HG03521 (cell line): ENCODE data around the gene SPTB.
"Not testable (repeated sequence)": the region's sequence is repeated elsewhere in the genome, so short reads cannot be mapped to it uniquely, and the experiment has no call there.

ENCODE experiments used
- ATAC-seq: cut with Tn5 transposase; IDR thresholded peaks from one replicate; pipeline ENCODE4 v1.9.1; 2021; ENCODE audit warnings: mild to moderate bottlenecking, moderate library complexity; ENCODE audit not compliant: unreplicated experiment

Gene SPTB

DNA sequence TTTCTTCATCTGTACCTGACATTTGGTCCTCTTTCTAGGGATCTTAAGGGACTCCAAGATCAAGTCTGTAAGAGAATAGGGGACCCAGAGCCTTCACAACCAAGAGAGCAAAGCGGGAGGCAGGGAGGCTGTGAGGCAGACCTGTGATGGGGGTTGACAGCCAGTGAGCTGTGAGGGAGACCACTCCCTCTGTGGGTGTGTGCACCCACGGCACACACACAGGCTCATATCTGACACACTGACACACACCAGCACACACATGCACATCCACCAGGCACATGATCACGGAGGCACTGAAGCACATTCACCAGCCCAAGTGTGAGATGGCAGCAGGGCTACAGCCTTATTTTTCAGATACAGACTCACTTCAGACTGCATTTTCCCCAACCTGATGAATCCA is 55.2 kb downstream of the SPTB start:
- no peak for ATAC-seq

DNA sequence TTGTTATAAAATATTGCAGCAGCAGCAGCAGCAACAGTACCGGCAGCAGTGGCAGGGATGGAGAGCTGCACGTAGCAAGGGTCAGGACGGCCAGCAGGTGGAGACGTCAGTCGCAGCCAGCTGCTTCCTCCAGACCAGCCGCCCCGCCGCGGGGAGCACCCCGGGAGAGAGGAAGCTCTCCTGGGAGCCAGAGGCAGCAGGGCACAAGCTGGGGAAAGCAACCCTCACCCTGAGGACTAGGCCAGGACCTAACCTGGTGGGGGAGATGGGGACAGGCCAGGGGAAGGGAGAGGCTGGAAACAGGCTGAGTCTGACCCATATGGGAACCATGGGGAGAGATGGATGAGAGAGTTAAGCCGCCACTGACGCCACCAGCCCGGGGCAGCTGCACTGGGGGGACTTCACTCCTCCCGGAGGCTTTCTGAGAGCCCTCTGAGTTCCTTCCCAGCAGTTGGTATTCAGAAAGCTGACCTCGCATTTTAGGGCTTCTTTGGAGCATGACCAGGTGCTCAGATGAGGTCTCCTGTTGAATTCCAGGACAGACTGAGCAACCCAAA is 56.3 kb downstream of the SPTB start:
- ATAC-seq = no peak

DNA sequence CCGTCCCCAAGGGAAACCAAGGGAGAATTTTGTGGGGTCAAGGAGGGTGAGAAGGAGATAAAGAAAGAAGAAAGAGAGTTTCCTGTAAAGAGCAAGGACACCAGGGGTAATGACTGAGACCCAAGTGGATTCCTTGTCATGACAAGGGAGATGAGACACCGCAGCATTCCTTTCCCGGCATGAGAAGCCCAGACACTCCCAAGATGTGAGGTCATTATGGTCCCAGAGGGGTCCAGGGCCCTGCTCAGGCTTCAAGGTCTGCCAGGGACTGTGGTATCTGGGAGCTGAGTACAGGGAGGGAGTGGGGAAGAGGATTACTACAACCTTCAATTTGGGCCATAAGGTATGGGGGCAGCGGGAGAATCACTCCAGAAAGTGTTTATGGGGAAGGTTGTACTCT is 58.1 kb downstream of the SPTB start:
- ATAC-seq = no peak

DNA sequence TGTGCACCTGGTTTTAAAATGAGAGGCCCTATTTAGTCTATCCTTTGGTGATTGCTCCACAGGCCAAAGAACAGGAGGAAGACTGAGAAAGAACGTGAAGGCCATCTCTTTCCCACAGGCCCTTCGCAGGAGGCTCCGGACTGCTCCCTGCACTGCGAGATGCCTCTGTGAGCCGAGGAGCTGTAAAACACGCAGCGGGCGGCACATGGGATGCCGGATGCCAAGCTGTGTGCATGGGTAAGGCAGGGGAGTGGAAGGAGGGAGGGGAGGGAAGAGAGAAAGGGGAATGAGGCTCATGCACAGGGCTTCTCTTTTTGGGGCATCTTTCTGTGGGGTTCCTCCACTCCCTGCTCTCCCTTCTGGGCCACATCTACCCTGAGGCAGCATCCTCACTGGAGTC is 61.6 kb downstream of the SPTB start:
- no peak for ATAC-seq

DNA sequence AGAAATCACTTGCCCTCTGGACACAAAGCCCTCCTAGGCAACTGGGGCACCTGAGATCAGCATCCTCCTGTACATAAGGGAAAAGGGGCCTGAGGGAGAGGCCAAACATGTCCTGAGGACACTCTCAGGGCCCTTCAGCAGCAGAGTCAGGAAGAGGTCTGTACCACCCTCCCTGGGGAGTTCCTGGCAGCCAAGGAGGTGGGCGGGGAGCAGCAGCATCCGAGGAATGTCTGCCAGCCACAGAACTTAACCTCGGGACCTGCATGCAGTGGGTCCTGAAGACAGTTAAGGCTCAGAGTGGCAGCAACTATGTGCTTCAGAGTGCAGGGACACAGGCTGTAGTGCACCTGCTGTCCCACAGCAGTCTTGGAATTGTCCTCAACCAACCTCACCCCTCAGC is 62.1 kb downstream of the SPTB start:
- ATAC-seq = no peak

DNA sequence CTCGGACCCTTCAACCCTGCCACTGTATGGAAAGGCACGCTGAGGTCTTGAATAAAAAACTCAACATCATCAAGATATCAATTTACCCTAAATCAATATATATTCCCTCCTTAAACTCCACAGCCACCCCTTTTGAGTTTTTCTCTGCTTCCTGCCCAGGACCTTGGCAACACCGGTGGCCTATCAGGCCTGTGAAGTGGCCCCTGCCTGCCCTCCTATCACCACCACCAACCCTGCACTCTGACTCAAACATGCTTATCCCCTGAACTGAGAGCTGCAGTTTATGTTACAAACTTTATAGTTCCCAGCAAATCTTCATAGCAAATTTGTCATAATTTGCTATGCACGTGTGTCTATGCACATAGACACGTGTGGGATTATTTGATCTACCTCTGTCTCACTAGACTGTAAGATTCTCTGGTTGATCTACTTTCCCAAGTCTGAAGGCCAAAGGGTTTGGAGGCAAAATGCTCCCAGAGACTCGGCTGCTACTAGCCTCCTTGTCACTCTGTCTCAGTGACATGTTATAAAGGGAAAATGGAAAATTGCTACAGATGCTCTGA is 63.4 kb downstream of the SPTB start:
- no peak for ATAC-seq

DNA sequence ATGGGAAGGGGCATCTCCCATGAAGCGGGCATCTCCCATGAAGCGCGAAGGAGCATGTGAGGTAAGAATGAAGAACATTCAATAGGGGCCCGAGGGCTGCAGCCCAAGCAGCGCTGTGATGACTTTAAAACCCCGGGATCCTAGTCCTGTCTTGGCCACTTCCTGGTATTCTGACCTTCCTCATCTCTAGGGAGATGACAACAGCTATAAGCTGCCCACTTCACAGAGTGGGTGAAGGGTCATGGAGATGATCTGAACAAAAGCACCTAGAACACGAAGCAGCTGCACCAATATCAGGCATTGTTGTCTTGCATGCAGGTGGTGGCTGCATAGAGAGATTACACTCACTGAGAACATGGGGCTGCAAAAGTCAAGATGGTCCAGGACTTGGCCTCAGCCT is 64.5 kb downstream of the SPTB start:
- no peak for ATAC-seq

DNA sequence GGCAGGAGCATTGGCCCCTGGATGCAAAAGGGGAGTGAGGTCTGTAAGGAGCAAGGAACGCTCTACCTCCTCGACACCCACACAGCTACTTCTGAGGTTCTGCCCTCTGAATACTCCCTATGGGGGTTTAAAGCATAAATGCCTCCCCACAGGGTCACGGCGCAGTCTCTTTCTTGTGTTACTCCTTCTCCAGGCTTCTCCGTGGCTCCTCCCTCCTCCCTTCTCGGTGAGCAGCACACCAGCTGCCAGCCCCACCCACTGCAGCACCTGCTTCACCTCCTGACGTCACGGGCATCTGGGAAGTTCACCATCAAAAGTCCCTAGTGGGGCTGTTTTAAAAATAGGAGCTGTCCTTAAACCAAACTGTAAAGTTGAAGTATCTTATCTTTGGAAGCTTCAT is 67.3 kb downstream of the SPTB start:
- no peak for ATAC-seq

DNA sequence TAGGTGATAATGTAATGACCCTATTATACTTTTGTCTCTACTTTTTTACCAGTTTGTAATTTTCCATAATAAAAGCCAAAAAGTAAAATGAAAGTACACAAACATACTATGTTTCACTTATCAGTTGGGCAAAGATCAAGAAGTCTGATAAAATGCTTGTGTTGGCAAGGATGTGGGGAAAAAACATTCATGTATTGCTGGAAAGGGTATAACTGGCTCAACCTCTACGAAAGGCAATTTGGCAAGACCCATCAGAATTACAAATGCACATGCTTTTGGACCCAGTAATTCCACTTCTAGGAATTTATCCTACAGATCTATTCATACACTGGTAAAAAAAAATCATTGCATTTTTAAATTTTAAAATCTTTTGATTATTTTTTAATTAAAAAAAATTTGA is 68.0 kb downstream of the SPTB start:
- ATAC-seq = no peak

DNA sequence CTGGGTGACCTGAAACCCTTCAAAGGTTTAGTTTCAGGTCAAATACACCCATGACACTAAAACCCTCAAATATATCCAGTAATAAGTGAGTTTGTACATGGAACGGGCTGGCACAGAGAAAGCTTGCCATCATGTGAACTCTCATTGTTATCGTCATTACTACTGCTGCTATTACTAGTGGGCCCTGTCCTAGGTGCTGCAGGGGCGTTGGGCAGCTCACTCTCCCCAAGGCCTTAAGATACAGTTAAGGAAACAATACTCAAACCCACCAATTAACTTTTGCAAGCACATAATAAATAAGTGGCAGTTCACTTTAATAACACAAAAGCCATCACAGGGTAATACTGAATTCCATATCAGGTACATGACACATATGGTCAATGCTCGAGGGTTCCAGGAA is 71.3 kb downstream of the SPTB start:
- no peak for ATAC-seq

DNA sequence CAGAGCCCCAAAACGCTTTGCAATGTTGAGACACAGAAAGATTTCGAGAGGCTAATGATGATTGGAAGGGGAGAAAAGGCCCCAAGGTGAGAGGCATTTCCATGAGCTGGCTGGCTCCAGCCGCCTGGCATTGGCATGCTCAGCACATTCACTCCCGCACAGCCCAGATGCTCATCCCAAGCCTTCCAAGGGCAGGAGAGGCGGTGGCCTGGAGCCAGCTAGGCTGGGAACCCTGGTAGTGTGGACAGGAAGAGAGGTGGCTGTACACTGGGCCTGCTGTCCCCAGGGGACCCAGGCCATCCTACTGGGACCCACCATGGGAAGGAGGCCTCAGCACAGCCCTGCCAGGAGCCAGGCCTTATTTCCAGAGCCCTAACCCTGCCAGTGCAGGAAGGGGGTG is 72.2 kb downstream of the SPTB start:
- ATAC-seq = no peak

DNA sequence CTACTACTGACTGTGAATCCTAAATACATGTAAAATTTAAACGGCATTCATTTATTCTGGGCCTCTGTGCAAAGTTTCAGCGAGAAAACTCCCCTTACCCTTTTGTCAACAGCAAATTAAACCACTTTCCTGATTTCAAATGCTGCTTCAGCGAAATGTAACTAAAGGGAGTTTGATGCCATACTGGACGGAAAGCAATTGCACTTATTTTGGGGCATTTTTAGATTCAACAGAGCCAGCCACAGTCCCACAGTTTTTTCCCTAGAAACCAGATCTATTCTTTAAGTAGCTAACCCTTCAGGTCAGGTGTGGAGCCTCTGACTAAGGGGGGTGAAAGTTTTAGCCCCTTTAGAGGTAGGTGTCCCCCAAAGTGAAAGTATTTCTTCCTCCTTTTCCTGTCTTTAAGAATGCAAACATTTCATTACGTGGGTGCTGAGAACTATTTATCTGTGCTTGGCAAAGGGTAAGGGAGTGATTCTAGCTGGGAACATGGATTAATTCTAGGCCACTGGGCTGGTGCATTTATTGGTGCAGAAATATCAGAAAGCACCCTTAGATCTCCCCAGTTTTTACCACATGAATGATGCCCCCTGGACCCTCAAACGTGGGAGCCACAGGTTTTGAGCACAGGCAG is 72.7 kb downstream of the SPTB start:
- no peak for ATAC-seq

DNA sequence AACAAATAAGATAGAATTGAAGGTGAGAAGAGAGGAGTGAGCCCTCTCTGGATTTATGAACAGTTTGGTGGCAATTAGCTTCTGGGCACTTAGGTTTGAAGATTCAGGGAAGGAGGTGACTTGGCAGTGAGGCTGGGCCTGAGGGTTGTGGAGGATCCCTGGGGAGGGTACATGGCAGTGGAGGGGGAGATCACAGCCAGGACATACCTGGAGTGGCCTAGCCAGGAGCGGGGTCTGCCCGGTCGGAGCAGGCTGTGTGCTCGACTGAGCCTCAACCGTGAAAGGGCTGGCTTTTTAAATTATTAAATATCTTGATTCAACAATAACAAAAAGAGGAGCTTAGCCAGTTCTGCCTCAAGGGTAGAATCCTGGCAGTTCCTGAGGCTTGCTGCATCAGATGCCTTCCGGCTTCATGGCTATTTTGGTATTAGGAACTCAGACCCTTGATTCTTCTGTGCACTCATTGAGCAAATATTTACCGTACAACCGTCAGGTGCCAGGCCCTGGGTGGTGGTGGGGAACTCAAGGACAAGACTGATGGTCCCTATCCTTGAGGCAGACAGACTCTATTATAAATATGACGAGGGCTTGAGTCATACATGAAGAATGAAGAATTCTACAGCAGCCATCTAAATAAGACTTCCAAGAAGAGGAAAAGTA is 73.4 kb downstream of the SPTB start:
- ATAC-seq = no peak

DNA sequence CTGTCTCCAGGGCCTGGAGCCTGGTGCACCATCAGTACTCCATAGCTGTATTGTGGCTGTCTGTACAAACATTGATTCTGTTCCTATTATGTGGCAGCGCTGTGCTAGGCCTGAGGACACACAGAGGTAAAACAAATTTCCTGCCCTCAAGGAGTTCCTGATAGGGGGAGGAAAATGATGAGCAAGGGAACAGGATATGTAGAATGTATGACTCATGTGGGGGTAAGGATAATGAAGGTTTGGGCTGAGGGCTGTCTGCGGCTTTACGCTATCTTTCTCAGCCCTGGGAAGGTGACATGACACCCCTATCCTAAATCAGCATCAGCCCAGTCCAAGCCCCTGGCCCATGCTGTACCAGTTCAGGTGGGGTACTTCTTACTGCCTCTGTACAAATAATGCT is 74.1 kb downstream of the SPTB start:
- not testable (repeated sequence) for ATAC-seq

DNA sequence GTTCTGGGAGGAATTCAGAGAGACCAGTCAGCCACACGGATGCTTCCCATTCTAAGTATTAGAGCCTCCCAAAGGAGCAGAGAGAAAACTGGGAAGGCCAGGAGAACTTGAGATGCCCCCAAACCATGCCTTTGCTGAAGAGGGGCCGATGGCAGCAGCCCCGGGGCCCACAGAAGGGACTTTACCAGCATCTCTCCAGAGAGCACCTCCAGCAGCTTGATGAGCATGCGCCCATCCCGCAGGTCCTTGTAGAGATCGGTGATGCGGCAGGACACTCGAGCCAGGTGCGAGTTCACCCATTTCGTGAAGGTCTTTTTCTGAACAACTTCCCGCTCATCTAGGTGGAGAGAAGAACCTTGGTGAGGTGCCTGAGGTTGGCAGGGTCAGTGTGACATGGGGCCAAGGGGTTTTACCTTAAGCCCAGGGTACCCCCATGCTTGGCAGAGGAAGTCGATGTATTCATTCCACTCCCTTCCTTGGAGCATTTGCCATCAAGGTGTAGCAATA is 74.9 kb downstream of the SPTB start:
- no peak for ATAC-seq

DNA sequence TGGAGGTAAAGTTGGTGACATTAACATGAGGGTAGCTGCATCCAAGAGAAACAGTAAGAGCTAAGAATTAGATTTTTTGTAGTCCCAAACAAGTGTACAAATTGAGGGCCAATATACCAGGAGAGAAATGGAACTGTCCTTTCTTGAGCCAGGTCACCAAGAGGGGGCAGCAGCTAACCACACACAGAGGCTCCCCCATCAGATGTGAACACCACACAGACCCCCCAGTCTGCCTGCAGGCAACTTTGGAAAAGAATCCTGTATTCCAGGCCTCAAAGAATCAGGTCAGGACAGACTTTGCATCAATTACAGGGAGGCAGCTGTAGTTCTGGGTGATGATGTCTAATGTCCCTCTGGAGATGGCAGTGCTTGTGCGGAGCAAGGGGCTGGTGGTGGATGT is 77.9 kb downstream of the SPTB start:
- ATAC-seq = no peak

DNA sequence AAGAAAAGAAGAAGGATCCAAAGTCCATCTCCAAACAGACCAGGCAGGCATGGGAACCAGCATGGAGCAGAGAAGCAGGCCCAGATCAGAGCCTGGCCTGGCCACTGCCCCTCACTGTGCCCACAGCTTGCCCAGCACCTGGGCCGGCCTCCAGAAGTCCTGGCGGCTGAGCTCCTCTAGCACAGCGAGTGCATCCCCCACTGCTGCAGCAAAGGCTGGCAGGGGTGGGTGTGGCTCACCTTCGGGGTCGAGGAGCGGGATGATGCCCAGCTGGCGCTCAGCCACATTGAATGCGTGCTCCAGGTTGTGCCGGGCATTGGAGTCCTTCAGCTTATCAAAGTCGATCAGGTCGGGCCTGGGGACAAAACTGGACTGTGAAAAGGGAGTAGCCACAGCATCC is 78.7 kb downstream of the SPTB start:
- no peak for ATAC-seq

DNA sequence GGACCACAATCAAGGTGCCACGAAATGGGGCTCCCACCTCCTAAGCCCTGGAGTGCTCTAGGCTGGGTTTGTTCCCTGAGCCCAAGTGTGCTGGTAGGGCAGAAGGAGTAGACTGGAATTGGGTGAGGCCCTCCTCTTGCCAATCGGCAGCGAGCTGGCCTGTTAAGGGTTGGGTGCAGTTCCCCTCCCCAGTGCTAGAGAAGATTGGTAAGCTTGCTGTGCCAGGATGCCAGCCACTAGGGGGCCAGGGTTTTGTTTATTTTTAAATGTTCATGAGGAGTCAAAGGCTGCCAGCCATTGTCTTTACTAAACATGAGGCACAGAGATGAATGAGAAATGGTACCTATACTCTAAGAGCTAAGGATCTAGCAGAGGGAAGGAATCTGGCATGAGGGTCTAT is 79.7 kb downstream of the SPTB start:
- no peak for ATAC-seq

DNA sequence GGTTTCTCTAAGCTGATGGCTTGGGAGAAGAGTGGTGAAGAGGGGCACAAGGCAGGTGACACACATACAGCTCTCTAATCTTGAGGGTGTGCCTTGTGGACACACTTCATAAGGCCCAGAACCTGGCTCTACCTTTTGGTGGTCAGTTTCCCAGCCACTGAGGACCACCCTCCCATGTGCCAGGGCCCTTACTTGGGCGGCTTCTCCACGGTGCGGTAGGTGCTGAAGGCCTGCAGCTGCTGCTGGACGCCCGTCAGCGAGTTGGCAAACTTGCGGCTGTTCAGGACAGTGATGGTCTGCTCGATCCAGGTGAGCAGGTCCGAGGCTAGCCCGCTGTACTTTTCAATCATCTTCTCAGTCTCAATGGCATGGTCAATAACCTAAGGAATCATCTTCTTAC is 80.2 kb downstream of the SPTB start:
- ATAC-seq = no peak

DNA sequence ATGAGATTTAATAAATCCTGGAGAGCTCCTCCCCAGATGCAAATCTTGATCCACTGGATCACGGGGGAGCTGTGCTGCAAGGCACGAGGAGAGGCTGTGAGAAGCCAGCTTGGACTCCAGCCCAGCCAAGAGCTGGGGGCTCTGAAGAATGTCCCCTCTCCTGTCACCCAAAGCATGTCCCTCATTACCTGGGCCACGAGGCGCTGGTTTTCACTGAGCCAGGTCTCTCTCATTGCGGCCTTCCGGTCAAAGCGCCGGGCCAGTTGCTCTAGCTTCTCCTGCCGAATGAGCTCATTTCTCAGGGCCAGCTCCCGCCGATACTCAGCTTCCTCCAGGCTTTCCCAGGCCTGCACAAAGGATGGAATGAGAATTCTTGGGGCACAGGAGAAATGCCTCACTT is 83.3 kb downstream of the SPTB start:
- no peak for ATAC-seq

DNA sequence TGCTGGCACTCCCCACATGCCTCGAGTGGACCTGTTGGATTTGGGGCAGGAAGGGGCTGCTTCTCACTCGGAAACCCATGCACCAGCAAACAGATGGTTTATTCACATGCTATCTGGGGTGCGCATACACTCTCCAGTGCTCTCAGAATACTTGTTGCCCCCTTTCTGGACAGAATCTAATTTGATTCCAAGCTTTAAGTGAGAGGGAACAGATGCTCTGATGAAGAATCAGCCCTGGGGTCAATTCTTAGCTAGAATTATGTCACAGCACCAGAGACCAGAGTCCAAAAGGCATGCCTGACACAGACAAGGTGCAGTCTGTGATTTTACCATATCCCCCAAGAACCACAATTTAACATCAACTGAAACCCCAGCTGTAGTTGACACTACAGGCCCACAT is 83.8 kb downstream of the SPTB start:
- no peak for ATAC-seq

DNA sequence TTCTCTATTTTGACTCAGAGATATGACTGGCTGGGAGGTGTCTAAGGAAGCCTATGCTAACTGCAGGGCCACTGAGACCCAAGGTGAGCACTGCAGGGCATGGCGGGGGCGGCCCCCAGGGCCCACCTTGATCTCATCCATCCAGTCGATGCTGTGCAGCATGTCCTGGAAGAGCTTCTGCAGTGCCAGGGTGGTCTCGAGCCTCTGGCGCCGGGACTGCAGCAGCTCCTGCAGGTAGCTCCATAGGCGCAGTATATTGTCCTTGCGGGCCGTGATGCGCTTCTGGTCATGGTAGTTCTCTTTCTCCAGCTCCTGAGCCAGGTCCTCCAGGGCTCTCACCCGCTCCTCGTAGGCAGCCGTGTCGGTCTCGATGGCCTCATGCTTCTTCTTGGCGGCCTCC is 84.5 kb downstream of the SPTB start:
- ATAC-seq = no peak
